ENCODE measurements around the gene ZNF22. TPM values are rescaled to one million over a fixed set of nuclear protein-coding genes. Genes with fewer than 3 reads are reported as not detected.

ZNF22 gene
- total RNA-seq, result 34.2 and 37.5 TPM in 2 replicates

DNA sequence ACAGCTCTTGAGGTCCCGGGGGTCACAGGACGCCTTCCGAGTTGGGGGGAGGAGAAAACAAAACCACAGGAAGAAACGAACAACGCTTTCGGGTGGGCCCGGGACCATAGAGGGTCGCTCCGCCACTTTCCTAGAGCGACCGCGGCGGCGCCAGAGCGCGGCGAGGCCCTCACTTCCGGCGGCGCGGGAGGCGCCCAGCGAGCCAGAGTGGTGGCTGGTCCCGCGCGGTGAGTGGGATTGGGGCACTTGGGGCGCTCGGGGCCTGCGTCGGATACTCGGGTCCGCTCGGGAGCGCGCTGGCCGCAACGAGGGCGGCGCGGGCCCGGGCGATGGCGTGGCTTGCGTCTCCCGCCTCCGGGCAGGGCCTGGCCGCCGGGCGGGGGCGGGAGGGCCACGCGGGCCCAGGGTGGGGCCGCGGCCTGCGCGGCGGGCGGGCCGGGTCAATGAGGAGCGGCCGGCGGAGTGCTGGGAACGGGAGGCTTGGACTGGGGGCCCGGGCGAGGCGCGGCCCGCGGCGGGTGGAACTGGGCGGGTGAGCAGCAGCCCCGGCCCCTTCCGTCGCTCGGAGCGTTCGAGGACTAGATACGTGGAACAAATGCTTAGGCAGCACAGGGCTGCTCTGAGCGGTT, at the start of gene ZNF22:
Gene ZNF22 (plus strand): TSS at position 172 of the 629 bp plus-strand sequence. CDS start 2,446 bp downstream, outside the sequence.
- DNase-seq, result peak; percentile 76

DNA sequence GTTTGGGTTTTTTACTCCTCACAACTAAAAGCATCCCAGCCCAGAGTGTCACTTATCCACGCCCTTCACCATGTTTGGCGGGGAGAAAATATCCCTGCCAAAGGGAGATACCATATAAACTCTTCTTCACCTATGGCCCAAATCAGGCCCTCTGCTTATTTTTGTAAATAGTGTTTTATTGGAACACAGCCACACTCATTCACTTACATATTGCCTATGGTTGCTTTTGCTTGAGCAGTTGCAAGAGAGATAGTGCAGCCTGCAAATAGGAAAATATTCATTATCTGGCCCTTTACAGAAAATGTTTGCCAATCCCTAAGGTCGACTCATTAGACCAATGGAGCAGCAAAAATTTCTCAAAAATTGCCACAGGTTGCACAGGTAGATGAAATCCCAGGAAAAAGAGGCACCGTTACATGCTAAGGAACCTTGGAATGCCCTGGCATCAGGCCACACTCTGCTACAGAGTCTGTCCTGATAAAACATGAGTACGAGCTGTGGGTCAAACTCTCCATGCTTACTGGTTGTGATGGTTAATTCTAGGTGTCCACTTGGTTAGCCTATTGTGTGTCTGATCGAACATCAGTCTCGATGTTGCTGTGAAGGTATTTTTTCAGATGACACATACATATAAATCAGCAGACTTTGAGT, 49.0 kb upstream of the ZNF22 start:
- Mint-ChIP-seq H3K9me3 (no peaks in the 10 kb centered on the region), H3K27me3 (no peaks in the 10 kb centered on the region), H3K27ac (no peak overlapping the region), H3K36me3 (ENCODE audit: low read depth) (peaks cover 15% of the 10 kb centered on the region), H3K4me3 (no peak overlapping the region), H3K4me1 (peaks cover 41% of the 10 kb centered on the region)
- CTCF ChIA-PET, result no interaction called here
- ATAC-seq (ENCODE audit: low read depth) (no peak), DNase-seq (no peak)
- TF ChIP-seq, protein P1, sequence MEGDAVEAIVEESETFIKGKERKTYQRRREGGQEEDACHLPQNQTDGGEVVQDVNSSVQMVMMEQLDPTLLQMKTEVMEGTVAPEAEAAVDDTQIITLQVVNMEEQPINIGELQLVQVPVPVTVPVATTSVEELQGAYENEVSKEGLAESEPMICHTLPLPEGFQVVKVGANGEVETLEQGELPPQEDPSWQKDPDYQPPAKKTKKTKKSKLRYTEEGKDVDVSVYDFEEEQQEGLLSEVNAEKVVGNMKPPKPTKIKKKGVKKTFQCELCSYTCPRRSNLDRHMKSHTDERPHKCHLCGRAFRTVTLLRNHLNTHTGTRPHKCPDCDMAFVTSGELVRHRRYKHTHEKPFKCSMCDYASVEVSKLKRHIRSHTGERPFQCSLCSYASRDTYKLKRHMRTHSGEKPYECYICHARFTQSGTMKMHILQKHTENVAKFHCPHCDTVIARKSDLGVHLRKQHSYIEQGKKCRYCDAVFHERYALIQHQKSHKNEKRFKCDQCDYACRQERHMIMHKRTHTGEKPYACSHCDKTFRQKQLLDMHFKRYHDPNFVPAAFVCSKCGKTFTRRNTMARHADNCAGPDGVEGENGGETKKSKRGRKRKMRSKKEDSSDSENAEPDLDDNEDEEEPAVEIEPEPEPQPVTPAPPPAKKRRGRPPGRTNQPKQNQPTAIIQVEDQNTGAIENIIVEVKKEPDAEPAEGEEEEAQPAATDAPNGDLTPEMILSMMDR (IDR thresholded peaks at IDR 0.05), result no peak
- intact Hi-C loops (cut with micrococcal nuclease), result no loop called here
- POLR2A ChIA-PET, result no interaction called here

More for the DNA sequence above, at the start of gene ZNF22:
- peaks cover 25% of the 10 kb centered on the region for H3K4me1 Mint-ChIP-seq
- H3K4me3 Mint-ChIP-seq, result peak within 1 kb of the TSS; percentile 90
- H3K27ac Mint-ChIP-seq, result peak within 1 kb of the TSS; percentile 93
- peak; percentile 82 for ATAC-seq (ENCODE audit: low read depth)
- ChIA-PET CTCF (interaction anchor here (1.2 to 2.2 kb wide), 3 partner anchors 27 to 68 kb away, joined by 3 to 10 read pairs (median 4); no protein-coding TSS in a partner anchor), POLR2A (interaction anchor here (0.7 to 2.0 kb wide), 4 partner anchors 28 to 68 kb away, joined by 3 to 7 read pairs (median 5); no protein-coding TSS in a partner anchor)
- no peaks in the 10 kb centered on the region for H3K27me3 Mint-ChIP-seq
- TF ChIP-seq, protein P1 (IDR thresholded peaks at IDR 0.05), result no peak
- peaks cover 7% of the 10 kb centered on the region for H3K9me3 Mint-ChIP-seq
- H3K36me3 Mint-ChIP-seq (ENCODE audit: low read depth), result peaks cover 34% of the 10 kb centered on the region
- intact Hi-C loops (cut with micrococcal nuclease), result loop anchor here (1.0 to 5.0 kb wide), 8 partner anchors 26 to 1352 kb away; partner anchors contain the start of genes ALOX5, NCOA4, RASSF4 and ZFAND4

- ATAC-seq (ENCODE audit: low read depth) (no peak), DNase-seq (no peak)
- H3K36me3 Mint-ChIP-seq (ENCODE audit: low read depth), result peaks cover 18% of the 10 kb centered on the region
- H3K27ac Mint-ChIP-seq, result no peak overlapping the region
- TF ChIP-seq, protein P1 (IDR thresholded peaks at IDR 0.05), result no peak
- intact Hi-C loops (cut with micrococcal nuclease), result no loop called here
- ChIA-PET CTCF (no interaction called here), POLR2A (no interaction called here)
- H3K9me3 Mint-ChIP-seq, result peaks cover 3% of the 10 kb centered on the region
- H3K4me3 Mint-ChIP-seq, result no peak overlapping the region
- H3K27me3 Mint-ChIP-seq, result no peaks in the 10 kb centered on the region
- peaks cover 34% of the 10 kb centered on the region for H3K4me1 Mint-ChIP-seq
Observed at GRCh38 chr10:44952779-44953231, 47.9 kb upstream of the ZNF22 start.

DNA sequence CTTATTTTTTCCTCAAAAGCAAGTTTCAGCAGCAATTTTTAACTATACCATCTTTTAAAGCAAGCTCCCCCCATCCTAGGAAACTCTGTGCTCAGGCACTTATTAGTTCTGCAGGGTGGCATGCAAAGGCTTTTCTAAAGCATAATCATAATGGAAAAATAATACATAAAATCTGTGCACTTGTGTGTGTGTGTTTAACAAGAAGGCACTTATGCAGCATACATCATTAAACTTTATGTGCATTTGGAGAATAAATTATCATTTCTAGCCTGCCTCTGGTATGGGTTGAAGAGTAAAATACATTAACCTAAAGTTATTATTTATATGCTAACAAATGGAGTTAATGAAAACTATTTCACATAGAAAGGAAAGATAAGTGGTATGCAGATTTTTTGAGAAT, 46.7 kb upstream of the ZNF22 start:
- no peak overlapping the region for H3K4me3 Mint-ChIP-seq
- peaks cover 18% of the 10 kb centered on the region for H3K36me3 Mint-ChIP-seq (ENCODE audit: low read depth)
- ChIA-PET POLR2A (no interaction called here), CTCF (no interaction called here)
- no peak overlapping the region for H3K27ac Mint-ChIP-seq
- DNase-seq (no peak), ATAC-seq (ENCODE audit: low read depth) (no peak)
- intact Hi-C loops (cut with micrococcal nuclease), result no loop called here
- peaks cover 3% of the 10 kb centered on the region for H3K9me3 Mint-ChIP-seq
- TF ChIP-seq, protein P1 (IDR thresholded peaks at IDR 0.05), result no peak
- H3K27me3 Mint-ChIP-seq, result no peaks in the 10 kb centered on the region
- H3K4me1 Mint-ChIP-seq, result peaks cover 33% of the 10 kb centered on the region

DNA sequence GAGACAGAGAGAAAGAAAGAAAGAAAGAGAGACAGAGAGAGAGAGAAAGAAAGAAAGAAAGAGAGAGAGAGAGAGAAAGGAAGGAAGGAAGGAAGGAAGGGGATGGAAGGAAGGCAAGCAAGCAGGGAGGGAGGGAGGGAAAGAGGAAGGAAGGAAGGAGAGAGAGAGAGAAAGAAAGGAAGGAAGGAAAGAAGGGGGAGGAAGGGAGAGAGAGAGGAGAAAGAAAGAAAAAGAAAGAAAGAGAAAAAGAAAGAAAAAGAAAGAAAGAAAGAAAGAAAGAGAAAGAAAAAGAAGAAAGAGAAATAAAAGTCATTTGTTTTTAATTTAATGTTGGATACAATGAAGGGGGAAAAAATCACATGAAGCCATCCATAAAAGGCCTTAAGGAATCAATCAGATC, 45.8 kb upstream of the ZNF22 start:
- DNase-seq (no peak), ATAC-seq (ENCODE audit: low read depth) (no peak)
- Mint-ChIP-seq H3K27ac (no peak overlapping the region), H3K4me3 (no peak overlapping the region), H3K27me3 (no peaks in the 10 kb centered on the region), H3K9me3 (peaks cover 3% of the 10 kb centered on the region), H3K36me3 (ENCODE audit: low read depth) (peaks cover 18% of the 10 kb centered on the region), H3K4me1 (peaks cover 29% of the 10 kb centered on the region)
- ChIA-PET CTCF (no interaction called here), POLR2A (no interaction called here)
- intact Hi-C loops (cut with micrococcal nuclease), result no loop called here
- TF ChIP-seq, protein P1 (IDR thresholded peaks at IDR 0.05), result no peak

Measured in activated B cell treated with CpG ODN at 0.5 μM for 24 hours (primary cell).